ENCODE data around the gene SETX.
"Not testable (repeated sequence)": the region's sequence is repeated elsewhere in the genome, so short reads cannot be mapped to it uniquely, and the experiment has no call there.

The SETX gene

DNA sequence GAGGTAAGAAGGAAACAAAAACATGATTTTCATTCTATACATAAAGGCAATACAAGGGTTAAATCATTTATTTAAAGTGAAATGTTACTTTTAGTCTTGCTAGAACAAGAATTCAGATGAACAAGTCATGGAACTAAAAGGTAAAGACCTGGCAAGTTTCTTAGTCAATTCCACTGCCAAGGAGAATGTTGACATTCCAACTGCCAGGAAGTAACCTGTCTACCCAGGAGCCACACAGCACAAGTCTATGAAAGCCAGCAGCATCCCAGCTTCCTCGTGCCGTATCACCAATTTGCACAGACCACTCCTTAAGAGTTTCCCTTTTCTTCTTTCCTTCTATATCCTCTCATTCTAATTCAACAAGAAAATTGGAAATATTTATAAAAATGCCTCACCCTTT, 79.9 kb downstream of the SETX start:
- DNase-seq, result no peak

DNA sequence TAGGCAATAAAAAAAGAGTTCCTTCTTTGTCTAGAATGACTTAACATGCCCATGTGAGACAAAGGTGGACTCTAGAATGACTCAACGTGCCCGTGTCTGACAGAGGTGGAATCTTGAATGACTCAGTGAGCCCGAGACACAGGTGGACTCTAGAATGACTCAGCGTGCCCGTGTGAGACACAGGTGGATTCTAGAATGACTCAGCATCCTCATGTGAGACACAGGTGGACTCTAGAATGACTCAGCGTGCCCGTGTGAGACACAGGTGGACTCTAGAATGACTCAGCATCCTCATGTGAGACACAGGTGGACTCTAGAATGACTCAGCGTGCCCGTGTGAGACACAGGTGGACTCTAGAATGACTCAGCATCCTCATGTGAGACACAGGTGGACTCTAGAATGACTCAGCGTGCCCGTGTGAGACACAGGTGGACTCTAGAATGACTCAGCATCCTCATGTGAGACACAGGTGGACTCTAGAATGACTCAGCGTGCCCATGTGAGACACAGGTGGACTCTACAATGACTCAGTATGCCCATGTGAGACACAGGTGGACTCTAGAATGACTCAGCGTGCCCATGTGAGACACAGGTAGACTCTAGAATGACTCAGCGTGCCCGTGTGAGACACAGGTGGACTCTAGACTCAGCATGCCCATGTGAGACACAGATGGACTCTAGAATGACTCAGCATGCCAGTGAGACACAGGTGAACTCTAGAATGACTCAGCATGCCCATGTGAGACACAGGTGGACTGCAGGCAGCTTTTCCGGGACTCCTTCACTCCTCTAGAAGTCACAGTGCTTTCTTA, 84.9 kb downstream of the SETX start:
- not testable (repeated sequence) for DNase-seq

DNA sequence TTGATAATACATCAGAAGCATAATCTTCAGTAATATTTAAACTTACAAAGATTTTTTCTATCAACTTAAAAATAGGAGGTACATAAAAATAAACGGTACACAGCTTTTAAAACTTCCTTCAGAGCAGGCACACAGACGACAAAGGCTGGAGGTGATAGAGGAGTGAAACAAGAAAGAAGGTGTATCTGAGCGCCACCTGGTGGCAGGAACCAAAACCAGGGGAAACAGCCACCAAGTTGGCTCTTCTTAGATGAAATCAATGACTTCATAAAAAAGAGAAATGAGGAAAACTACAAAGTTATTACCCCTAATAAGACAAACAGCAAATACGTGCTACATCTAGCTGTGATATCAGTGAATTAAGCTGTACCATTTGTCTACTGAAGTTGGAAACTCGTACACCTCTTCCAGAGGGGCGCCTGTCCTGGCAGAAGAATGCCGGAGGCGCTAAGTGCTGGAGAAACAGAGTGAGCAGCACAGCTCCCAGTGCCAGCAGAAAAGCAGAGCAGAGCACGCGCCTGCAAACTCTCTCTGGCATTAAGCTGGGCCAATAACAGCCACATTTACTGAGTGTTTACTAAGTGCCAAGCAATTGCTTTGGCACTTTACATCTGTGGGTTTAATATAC, 85.9 kb downstream of the SETX start:
- peak; percentile 79 for DNase-seq

DNA sequence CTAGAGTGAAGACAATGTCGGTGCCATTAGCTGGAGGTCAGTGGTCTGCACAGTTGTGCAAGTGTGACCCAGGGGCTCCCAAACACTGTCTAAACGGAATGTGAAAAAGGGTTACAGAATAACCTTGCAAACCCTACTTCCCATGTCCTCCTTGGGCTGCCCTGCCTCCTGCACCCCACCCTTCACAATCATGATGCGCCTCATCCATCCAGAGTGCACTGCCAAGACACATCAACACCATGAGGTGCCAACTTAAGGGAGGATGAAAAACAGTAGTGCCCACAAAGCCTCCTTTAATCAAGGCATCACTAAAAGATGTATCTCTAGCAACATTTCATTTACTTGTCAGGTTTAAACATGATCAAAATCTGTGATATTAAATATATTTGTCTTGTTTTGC, 87.1 kb downstream of the SETX start:
- DNase-seq, result no peak

DNA sequence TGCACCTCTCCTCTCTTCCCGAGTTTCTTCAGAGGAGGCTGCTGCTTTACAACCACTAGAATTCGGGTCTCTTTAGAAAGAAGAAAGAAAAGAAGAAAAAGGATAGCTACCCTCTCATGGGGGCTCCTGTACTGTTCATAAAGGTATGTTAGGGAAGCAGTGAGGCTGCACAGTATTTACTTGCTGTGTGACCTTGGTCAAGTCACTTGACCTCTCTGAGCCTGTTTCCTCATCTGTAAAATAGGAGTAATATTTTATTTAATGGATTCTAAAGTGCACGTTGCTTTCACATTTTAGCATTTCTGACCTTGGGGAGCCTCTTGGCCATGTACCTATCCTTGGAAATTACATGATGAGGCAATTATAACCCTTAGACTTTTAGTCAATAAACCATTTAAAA, 88.8 kb downstream of the SETX start:
- no peak for DNase-seq

DNA sequence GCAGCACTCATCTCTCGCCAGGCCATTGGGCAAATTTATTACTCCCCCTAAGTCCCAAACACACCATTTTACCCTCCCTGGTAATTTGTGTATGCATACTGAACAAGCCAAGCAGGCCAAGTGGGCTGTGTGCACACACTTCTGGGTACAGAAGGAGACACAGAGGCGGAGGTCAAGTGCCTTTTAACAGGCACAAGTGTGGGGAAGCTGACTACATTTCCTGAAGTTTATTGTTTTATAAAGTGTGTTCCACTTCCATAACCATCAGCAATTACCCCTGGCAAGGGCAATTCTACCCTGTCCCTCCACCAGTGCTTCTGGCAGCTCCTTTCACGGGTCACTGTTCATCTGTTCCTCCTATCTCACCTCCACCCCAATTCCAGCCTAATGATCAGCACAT, 93.9 kb downstream of the SETX start:
- no peak for DNase-seq

DNA sequence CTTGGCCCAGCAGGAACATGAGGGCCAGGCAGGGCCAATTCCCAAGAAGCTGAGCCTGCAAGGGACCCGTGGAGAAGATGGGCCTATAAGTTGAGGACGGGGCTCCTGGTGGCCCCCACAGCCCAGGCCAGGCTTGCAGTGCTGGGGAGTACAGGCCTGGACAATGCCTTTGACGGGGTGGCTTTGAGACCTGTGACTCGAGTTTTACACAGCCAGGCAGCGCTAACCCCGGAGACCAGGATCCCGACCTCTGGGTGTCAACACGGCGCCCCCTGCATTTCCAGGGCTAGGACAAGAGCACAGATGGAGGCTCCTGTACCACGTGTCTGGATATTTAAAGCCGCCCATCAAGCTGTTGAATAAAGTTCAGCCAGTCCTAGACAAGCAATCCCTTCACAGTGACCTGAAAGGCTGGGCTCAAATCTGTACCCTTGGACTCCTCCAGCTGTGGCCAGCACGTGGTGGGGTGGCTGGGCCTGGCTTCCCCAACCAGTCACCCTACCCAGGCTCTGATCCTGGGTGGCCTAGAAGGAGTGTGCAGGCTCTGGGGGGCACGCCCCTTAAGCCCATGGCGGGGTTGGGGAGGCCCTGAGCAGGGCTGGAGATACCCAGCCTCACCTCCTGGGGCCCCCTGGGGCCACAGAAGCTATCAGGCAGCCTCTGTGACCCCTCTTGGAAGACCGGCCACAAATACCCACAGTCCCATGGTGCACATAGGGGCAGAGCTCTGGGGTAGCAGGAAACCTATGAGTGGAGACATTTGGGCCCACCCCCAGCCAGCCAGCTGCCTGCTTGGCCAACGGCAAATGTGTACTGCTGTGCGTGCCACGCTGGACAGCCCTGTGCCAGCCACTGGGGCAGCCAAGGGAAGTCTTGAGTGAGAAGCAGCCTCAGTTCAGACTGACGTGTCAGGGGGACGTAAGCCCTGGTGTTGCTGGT, 104.2 kb downstream of the SETX start:
- DNase-seq, result no peak

DNA sequence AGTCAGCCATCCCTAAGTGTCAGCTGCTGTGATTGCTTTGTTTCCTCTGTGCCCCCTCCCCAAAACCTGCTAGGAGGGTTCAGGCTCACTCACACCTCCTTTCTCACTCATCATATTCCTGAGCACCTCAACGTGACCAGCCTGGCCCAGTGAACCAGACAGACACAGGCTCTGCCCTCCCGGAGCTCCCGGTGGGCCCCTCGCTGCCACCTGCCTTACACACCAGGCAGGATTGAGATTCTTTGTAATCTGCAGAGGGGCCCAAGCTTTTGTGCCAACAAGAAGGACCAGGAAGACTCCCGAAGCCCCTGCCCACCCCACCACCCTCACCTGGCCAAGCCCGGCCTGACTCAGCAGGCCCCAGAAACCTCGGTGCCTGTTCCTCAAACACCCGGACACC, 105.1 kb downstream of the SETX start:
- DNase-seq, result no peak

DNA sequence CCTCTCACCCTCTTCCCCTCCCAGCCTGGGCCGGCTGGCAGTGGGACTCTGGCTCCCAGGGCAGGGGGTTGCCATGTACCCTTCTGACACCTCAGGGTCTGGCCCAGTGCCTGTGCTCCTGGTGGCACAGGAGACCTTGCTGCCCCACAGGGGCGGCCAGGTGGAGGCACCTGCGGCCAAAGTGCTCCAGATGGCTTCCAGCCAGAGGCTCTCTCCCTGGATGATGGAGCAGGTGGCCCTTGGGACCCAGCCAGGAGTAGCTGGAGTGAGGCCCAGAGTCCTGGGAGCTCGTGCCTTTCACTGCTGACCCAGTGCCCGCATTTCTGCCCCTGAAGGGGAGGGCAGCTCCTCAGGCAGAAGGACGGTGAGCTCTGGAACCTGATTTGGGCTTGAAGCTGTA, 105.7 kb downstream of the SETX start:
- DNase-seq, result peak; percentile 97

DNA sequence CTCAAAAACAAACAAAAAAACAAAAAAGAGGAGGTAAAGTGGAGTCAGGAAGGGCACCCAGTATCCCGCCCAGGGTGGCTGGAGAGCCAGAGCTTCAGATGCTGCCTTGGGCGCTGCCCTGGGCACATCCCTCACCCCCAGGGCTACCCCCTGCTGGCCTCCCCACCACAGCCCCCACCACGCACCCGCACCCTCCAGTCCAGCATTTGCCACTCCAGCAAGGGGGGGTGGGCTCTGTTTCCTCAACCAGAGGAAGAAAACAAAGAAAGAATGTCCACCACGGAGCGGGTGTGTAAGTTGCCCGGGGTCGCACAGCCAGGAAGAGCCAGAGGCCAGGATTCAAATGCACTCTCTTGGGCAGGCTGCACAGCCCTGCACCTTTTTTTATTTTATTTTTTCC, 106.8 kb downstream of the SETX start:
- no peak for DNase-seq

DNA sequence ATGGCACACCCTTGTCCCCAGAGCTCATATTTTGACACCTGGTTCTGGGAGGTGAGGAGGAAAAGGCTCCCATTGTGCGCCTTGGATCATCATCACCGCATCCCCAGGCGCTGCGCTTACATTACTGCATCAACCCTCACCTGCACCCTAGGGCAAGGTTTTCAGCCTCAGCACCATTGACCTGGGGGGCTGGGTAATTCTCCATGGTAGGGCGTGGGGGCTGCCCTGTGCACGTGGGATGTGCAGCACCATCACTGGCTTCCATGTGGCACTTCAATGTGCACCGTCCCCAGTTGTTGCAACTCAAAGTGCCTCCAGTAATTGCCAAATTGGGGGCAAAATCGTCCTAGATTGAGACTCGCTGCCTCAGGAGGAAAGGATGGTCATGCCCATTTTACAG, 109.3 kb downstream of the SETX start:
- no peak for DNase-seq

DNA sequence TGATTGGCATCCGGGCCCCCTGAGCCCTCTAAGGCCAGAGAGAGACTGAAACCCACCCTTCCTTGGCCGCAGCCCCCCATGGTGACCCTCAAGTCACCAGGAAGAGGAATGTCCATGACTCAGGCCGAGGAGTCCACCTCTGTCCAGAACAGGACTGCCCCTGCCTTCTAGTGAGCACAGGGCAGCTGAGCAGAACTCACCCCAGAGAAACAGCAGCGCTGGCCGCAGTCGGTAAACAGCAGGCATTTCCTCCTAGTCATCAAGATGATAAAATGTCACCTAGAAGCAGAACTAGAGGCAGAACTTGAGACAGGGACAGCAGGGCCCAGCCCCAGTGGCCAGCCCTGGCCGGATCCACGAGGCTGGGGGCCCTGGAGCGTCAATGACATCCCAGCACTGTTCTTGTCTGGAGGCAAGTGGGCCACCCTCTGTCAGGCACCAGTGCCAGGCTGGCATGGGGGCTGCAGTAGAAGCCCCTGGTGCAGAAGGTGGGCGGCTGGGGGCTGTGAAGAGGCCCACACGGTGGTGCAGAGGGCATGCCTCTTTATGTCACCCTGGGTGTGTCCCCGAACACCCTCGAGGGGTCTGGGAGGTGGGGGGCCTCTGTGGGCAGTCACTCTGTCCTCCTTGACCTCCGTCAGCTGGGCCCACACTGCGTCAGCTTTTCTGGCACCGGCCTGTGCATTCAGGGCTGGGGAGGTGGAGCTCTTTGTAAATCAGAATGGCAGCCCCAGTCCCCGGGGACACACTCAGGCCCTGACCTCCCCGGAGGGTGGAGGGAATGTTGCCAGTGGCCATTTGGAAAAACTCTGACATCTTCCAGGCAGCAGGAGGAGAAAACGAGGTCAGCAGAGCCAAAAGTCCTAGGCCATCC, 110.0 kb downstream of the SETX start:
- no peak for DNase-seq

DNA sequence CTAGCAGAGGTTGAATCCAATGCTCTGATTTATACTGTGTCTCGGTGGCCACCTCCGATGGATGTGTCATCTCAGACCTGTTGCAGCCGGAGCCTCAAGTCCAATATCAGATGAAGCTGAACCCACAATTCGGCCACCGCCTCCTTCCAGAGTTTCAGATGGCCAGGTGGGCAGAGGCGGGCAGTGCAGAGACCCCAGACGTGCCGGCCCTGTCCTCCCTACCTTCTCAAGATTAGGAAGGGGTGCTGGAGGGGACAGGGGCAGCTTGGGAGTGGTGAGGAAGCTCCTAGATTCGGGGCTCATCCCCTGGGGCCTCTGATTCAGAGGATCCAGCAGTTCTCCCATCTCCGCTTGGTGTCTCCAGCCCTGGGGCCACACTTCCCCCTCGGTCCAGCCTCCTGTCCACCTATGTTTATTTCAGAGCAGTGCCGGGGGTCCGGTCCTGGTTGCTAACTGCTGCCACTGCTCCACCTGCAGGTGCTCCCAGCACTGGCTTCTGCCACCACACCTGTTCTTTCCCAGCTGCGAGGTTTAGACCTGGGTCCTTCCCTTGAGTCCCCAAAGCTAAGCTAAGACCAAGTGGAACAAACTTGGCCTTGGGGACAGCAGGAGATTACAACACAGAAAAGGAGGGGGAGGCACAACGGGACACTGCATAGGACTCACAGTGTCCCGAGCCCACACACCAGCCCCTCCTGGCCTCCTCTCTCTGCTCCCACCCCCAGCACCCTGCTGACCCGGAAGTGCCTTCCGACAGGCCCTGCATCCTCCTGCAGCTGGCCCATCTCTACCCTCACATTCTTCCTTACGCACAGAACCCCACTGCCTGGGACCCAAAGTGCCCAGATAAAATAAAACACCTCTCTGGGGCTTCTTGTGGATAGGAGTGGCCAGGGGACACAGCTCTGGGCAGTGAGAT, 111.4 kb downstream of the SETX start:
- peak; percentile 41 for DNase-seq

DNA sequence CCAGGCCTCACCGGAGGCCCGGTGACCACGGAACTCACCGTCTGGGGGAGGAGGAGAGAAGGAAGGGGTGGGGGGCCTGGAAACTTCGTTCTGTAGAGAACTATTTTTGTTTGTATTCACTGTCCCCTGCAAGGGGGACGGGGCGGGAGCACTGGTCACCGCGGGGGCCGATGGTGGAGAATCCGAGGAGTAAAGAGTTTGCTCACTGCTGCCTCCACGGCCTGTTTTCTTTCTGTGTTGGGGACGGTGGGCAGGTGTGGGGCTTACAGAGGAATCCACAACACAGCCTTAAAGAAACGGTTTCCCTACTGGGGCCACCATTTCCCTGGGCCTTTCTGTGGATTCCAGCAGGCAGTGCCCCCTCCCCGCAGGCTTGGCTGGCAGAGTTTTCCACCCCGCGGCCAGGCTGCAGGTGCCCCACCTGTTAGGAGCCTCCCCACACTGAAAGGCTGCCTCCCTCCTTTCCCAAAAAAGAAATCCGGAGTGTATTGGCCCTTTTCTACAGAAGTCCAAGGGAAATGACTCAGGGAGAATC, 112.1 kb downstream of the SETX start:
- peak; percentile 45 for DNase-seq

DNA sequence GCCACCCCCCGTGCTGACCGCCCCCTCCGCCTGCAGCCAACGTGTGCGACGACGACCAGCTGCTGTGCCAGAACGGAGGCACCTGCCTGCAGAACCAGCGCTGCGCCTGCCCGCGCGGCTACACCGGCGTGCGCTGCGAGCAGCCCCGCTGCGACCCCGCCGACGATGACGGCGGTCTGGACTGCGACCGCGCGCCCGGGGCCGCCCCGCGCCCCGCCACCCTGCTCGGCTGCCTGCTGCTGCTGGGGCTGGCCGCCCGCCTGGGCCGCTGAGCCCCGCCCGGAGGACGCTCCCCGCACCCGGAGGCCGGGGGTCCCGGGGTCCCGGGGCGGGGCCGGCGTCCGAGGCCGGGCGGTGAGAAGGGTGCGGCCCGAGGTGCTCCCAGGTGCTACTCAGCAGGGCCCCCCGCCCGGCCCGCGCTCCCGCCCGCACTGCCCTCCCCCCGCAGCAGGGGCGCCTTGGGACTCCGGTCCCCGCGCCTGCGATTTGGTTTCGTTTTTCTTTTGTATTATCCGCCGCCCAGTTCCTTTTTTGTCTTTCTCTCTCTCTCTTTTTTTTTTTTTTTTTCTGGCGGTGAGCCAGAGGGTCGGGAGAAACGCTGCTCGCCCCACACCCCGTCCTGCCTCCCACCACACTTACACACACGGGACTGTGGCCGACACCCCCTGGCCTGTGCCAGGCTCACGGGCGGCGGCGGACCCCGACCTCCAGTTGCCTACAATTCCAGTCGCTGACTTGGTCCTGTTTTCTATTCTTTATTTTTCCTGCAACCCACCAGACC, 112.8 kb downstream of the SETX start:
- DNase-seq, result peak; percentile 81

DNA sequence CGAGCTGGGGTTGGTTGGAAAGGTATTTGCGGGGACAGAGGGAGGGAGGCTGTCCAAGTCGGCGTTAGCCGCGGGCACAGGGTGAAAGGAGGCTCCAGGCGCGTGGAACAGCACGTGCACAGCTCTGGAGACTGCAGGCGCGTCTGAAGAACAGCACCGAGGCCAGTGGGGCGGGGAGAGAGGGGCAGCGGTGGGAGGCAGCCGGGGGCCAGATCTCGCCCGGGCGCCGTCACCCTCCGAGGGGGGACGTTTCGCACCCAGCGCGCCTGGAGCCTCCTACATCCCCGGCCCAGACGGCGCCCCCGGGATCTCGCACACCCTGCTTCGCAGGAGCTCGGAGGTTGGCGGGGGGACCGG, 113.3 kb downstream of the SETX start:
- DNase-seq, result no peak

DNA sequence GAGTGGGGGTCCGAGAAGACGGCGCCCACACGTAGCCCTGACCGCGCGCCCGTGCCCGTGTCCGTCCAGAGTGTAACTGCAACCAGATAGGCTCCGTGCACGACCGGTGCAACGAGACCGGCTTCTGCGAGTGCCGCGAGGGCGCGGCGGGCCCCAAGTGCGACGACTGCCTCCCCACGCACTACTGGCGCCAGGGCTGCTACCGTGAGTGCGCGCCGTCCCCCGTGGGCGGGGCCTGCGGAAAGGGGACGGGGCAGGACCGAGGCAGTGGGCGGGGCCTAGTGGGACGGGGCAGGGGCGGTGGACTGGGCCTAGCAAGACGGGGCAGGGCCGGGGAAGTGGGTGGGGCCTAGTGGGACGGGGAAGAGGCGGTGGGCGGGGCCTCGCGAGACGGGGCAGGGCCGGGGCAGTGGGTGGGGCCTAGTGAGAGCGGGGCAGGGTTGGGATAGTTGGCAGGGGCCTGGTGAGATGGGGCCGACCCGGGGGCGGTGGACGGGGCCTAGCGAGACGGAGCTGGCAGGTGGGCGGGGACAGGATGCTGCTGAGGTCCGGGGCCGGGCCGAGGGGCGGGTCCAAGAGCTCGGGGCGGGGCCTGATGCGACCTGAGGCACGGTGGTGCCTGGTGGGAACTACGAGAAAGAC, 113.8 kb downstream of the SETX start:
- DNase-seq, result peak; percentile 97

DNA sequence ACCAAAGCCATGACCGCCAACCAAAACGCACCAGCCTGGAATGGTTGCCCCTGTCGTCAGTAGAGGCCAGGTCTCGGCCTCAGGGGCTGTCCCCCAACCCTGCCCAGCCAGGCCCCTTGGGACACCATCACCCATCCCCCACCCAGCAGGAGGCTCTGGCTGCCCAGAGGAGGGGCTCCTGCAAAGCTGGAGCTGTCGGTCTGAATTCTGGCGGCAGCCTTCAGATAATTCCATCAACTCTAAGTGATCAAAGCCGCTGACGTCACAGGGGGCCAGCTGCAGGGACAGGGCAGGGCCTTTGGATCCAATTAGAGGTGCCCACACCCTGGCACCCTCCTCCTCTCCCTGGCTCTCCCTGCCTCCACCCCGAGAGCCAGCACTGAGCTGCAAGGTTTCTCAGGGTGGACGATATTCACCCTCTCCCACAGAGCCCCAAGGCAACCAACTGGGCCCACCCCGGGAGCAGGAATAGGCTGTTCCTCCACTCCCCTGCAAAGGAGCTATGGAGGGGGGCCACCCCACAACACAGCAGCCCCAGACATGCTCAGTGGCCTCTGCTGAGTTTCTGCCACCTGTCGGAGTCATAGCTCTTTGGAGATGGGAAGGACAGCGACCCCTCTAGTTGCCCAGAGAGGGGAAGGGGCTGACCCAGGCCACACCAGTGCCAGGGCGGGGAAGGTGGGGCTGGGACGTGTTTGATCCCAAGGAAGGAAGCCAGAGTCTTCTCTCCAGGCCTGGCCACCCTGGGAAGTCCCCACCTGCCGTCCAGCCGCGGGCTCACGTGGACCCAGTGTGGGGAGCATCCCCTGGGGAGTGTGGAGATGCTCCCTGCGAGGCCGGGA, 114.6 kb downstream of the SETX start:
- DNase-seq, result no peak

DNA sequence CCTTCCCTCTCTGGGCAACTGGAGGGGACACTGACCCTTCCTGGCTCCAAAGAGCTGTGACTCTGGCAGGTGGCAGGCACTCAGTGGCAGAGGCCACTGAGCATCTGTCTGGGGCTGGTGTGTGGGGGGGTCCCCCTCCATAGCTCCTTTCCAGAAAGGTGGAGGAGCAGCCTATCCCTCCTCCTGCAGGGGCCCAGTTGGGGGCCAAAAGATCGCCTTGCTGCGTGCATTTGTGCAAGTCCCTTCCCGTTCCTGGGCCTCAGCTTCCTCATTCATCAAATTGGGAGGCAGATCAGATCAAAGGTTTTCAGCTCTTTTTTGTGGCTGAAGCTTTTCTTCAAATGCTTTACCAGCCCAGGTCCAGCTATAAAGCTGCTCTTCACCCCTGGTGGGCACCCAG, 115.3 kb downstream of the SETX start:
- no peak for DNase-seq

All from RPMI8226 (cell line).